Measurements from ENCODE around the gene CNN2. TPM values are rescaled to one million over a fixed set of nuclear protein-coding genes. Genes with fewer than 3 reads are reported as not detected.

CNN2 gene
- total RNA-seq, 1 experiment from 2014 or later = 524 TPM

DNA sequence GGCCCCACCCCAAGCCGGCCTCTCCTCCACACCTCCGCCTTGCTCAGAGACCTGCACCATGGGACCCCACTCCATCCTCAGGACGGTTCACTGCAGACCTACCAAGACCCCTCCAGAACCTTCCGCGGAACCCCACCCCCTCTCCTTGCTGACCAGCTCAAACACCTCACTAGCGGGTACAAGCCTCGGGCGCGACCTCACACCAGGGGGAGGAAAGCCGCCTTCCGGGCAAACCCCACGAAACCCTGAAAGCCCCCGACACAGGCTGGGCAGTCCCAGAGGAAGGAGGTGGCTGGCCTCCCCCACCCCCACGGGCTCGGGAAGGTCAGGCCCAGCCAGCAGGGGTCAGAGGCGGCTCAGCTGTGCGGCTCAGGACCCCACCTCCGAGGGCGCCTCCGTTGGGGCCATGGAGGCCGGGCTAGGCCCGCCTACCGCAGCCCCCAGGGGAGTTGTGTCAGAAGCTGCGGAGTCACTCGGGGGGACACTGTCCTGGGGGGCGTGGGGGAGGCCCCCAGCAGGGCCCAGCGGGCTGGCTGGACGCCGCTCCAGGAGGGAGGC, 16.3 kb upstream of the CNN2 start:
- H3K79me2 ChIP-seq (ENCODE audit: insufficient read depth, low read length) = peaks cover 2% of the 10 kb centered on the region; the same call in 1 of the 2 replicates
- no peak overlapping the region for H2BK5ac ChIP-seq (ENCODE audit: insufficient read length, low read length)
- H3K9ac ChIP-seq (ENCODE audit: extremely low read depth, insufficient read length, low read length) = no peak overlapping the region
- Mint-ChIP-seq H3K27me3 (ENCODE audit: low read depth) (peaks cover 2% of the 10 kb centered on the region; the same call in 1 of the 2 replicates), H3K27ac (peak overlapping the region in 1 of 3 experiments; percentile 80; a peak in 2 of 7 replicates), H3K4me1 (no peaks in the 10 kb centered on the region), H3K36me3 (ENCODE audit: insufficient read depth in 1 of 3, low read depth in 3 of 3) (peaks cover 2 to 24% (median 22%) of the 10 kb centered on the region in 3 experiments; a peak in 6 of 7 replicates), H3K9me3 (no peaks in the 10 kb centered on the region), H3K4me3 (no peak overlapping the region)
- H2AFZ ChIP-seq (ENCODE audit: low read length) = no peak overlapping the region
- H2BK12ac ChIP-seq (ENCODE audit: insufficient read length, low read depth, low read length) = no peak overlapping the region
- H4K5ac ChIP-seq (ENCODE audit: insufficient read length, low read depth, low read length) = no peak overlapping the region
- H3K23me2 ChIP-seq (ENCODE audit: insufficient read length, low read depth, low read length, poor library complexity, severe bottlenecking) = no peaks in the 10 kb centered on the region
- no CpG with 5 or more reads among the region's 29 CpGs for WGBS (ENCODE audit: extremely low coverage, insufficient read length, low lambda C conversion rate)
- no peaks in the 10 kb centered on the region for H3K79me1 ChIP-seq (ENCODE audit: insufficient read depth, low read depth, low read length, poor library complexity, severe bottlenecking)
- H3K27ac ChIP-seq (ENCODE audit: insufficient read length, low read depth, low read length) = no peak overlapping the region
- no peak overlapping the region for H3K23ac ChIP-seq (ENCODE audit: insufficient read length, low read depth, low read length)
- H3K4ac ChIP-seq (ENCODE audit: low read depth, low read length) = no peak overlapping the region
- H2AK5ac ChIP-seq (ENCODE audit: insufficient read length, low read length) = no peak overlapping the region
- H3K18ac ChIP-seq (ENCODE audit: insufficient read length, low read depth, low read length) = no peak overlapping the region
- no peak overlapping the region for H3K14ac ChIP-seq (ENCODE audit: insufficient read depth, low read length)
- no peak for TF ChIP-seq CTCF (conservative IDR thresholded peaks at IDR 0.05)
- no peak overlapping the region for H4K91ac ChIP-seq (ENCODE audit: insufficient read length, low read depth, low read length)
- no peak overlapping the region for H2BK120ac ChIP-seq (ENCODE audit: low read depth, low read length, poor library complexity, severe bottlenecking)
- H3K56ac ChIP-seq (ENCODE audit: insufficient read length, low read depth, low read length) = no peak overlapping the region
- no peak overlapping the region for H2BK15ac ChIP-seq (ENCODE audit: low read depth, low read length)
- H4K8ac ChIP-seq (replicated peaks; ENCODE audit: insufficient read length, low read depth, low read length) = no peak overlapping the region
- H3K4me1 ChIP-seq (ENCODE audit: insufficient read depth, low read length) = no peaks in the 10 kb centered on the region
- no peaks in the 10 kb centered on the region for H4K20me1 ChIP-seq (ENCODE audit: control insufficient read depth, insufficient read depth, insufficient read length)
- no peaks in the 10 kb centered on the region for H3K27me3 ChIP-seq (ENCODE audit: insufficient read depth, low read length)
- no peak overlapping the region for H3T11ph ChIP-seq (ENCODE audit: low read length)
- no peak overlapping the region for H2BK20ac ChIP-seq (ENCODE audit: low read depth, low read length, poor library complexity, severe bottlenecking)
- no peak overlapping the region for H3K4me2 ChIP-seq (ENCODE audit: insufficient read depth, insufficient read length, low read length)
- DNase-seq = no peak
- H3K9me3 ChIP-seq (ENCODE audit: control insufficient read depth, low read depth, low read length) = no peaks in the 10 kb centered on the region

Measured in H9 (cell line).